Endothelial cell of coronary artery (primary cell): ENCODE results near the gene NODAL. TPM values are rescaled to one million over a fixed set of nuclear protein-coding genes. Genes with fewer than 3 reads are reported as not detected.

Source experiments
- total RNA-seq: library from RNA; depleted of rRNA; stranded (reverse); fragments of >200 nt; gene quantifications from 2 replicates; pipeline ENCODE4 v1.2.3, GENCODE V29; 2014

Gene NODAL
- not detected in 2 replicates for total RNA-seq

GRCh38 chr10:70441161-70441894 lies at the start of gene NODAL:
Gene NODAL, minus strand, starts transcription at chr10:70441681. Its CDS starts 14 bp downstream, at chr10:70441667.

GRCh38 chr10:70478191-70479164 lies 37.0 kb upstream of the NODAL start, which contains the start of gene PALD1:
Gene PALD1, plus strand, starts transcription at chr10:70478767. Its CDS starts 47,185 bp downstream, at chr10:70525952.

GRCh38 chr10:70404036-70404786 lies 37.3 kb downstream of the NODAL start, which contains the start of gene EIF4EBP2:
Gene EIF4EBP2, plus strand, starts transcription at chr10:70404145. Its CDS starts 257 bp downstream, at chr10:70404402.

Other genes with a start within 250 kb of the NODAL start
- gene PPA1, start 208.3 kb downstream of the NODAL start, total RNA-seq = 204 and 245 TPM in 2 replicates
- gene NPFFR1, start 157.7 kb downstream of the NODAL start, total RNA-seq = not detected in 2 replicates
- gene LRRC20, start 59.1 kb downstream of the NODAL start, total RNA-seq = 7.3 and 7.7 TPM in 2 replicates
- 15.4 and 16.3 TPM in 2 replicates for gene EIF4EBP2, start 37.5 kb downstream of the NODAL start, total RNA-seq
- gene PALD1, start 37.1 kb upstream of the NODAL start, total RNA-seq = 25.0 and 57.1 TPM in 2 replicates
- gene PRF1, start 161.1 kb upstream of the NODAL start, total RNA-seq = not detected in 2 replicates
- 0.19 TPM in 1 of 2 replicates, not detected in the other for gene ADAMTS14, start 230.8 kb upstream of the NODAL start, total RNA-seq